Measurements from ENCODE around the gene MLPH.

The MLPH gene

DNA sequence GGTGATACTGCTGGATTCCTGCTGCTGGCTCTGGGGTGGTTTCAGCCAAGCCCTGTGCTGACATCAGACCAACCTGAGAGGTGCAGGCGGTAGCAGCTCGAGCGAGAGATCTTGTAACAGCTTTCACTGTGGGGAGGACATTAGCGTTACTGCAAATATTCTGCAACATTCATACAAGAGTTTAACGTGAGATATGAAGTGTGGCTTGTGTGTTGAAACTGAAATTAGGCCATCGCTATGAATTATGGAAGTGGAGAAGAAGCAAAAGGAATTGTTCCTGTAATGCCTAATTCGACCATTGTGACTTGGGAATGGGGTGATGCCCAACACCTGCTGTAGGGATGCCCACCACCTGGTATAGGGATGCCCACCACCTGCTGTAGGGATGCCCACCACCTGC is 6.5 kb upstream of the MLPH start:
- DNase-seq (ENCODE audit: low spot score), result no peak

DNA sequence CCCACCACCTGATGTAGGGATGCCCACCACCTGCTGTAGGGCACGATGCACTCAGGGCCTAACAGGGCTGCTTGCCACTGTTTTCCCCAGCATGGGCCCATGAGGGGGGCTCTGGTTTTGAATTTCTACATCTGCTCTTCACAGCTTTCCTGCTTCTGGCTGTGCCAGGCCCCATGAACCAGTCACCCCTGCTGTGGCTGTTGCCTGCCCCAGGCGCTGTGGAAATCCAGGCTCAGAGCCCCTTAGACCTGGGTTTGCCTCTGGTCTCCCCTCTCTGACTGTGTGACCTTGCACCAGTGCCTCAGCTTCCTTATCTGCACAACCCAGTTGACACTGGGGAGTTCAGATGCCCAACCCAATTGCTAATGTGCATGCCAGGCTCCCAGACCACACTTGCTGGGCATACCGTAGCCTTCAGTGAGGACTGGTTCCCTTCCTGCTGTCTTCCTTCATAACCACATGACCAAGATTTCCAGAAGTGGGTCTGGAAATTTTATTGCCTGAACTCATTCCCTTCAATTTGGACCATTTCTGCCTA is 6.0 kb upstream of the MLPH start:
- no peak for DNase-seq (ENCODE audit: low spot score)

DNA sequence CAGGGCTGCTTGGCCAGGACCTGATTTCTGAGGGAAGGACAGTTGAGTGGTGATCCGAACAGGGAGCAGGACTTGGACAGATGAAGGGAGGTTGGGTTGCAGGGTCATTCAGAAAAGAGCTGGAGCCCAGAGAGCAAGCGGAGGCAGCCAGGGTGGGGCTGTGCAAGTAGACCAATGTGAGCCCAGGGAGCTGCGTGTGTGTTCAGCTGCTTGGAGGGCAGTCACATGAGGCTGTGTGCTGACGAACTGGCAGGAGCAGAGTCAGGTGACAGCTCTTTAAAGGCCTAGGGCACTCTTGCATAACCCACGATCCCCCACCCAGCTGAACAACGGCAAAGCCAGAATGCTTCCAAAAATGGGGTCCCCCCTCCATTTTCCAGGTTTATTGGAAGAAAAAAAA is 4.6 kb upstream of the MLPH start:
- DNase-seq (ENCODE audit: low spot score), result no peak

DNA sequence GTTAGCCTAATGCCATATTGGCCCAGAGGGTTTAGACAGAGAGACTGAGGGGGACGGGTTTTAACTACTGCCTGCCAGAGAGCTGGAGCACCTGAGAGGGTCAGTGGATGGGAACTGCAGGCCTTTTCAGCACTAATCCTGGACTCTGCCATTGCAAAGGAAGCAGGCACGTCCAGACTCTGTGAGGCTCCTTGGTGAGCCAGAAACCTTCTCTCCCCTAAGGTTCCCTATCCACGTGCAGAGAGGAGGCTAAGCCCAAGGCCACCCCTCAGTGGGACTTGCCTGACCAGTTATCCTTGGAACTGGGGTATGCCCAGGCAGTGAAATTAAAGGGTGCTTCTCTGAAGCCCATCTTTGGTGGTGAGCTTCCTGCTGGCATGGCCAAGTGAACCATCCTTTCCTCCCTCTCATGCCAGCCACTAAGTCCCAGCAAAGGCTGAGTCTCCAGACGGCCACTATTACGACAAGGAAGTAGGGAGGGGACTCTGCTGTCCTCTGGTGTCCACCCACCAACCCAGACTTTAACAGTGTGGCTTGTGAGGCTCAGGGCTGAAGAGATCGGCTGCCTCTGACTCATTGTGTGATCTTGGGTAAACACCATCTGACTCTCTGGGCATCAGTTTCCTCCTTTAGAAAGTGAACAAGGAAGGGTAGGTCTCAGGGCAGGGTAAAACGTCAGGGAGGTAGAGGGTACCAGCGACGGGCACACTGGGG is 3.9 kb upstream of the MLPH start:
- no peak for DNase-seq (ENCODE audit: low spot score)

GRCh38 chr2:237485304-237485703 is 1.7 kb upstream of the MLPH start:
- DNase-seq (ENCODE audit: low spot score), result no peak

DNA sequence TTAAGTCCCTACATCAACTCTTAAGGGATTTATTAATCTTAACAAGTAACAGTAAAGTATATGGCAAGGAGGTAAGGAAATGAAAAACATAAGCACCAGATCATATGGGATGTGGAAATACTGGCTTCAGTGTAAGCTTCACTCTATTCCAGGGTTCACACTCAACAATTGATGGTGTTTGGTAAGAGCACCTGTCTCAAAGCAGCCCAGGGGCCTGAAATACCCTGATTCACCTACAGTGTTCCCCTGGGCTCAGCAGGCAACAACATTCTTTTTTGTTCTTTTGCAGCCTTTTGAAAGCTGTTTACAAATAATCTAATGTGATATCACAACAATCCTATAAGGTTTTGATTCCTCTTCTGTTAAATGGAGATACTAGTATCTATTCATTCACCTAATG is 1.2 kb upstream of the MLPH start:
- DNase-seq (ENCODE audit: low spot score), result no peak

DNA sequence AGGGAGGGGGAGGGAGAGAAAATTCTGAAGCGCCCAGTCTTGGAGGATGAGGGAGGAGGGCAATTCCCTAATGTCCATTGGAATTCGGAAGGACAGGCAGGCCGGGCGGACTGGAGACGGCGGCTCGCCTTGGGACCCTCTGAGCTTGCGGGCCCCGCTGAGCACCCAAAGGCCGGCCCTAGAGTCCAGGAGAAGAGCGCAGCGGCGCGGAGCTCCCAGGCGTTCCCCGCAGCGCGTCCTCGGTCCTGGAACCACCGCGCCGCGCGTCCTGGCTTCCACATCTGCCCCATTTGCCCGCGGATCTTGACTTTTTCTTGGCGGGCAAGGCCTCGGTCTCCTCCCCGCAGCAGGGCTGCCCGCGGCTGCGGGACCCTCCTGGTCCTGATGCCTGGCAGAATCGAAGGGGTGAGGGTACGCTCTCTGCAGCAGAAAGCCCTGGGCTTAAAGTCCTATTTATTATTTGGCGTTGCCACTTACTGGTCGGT is 675 bp upstream of the MLPH start:
- DNase-seq (ENCODE audit: low spot score), result no peak

DNA sequence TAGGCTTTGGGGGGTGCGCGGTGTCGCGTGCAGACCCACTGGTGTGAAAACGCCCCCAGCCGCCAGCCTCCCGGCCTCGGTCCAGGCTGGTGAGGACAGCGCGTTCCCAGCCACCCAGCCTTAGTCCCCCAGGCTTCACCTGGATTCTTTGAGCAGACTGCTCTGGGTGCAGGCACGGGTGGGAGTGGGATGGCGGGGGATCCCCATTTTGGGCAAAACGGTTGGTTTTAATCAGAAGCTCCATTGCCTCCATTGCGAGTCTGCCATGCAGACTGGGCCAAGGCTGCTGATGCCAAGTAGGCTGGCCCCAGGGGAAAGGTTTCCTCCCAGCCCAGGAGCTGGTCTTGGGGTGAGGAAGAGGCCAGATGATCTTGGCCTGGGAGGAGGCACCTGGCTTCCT is 445 bp downstream of the MLPH start:
- no peak for DNase-seq (ENCODE audit: low spot score)

- DNase-seq (ENCODE audit: low spot score), result no peak
Measured at GRCh38 chr2:237488295-237488694, 1.2 kb downstream of the MLPH start.

GRCh38 chr2:237488901-237489860 is 2.1 kb downstream of the MLPH start:
- no peak for DNase-seq (ENCODE audit: low spot score)

DNA sequence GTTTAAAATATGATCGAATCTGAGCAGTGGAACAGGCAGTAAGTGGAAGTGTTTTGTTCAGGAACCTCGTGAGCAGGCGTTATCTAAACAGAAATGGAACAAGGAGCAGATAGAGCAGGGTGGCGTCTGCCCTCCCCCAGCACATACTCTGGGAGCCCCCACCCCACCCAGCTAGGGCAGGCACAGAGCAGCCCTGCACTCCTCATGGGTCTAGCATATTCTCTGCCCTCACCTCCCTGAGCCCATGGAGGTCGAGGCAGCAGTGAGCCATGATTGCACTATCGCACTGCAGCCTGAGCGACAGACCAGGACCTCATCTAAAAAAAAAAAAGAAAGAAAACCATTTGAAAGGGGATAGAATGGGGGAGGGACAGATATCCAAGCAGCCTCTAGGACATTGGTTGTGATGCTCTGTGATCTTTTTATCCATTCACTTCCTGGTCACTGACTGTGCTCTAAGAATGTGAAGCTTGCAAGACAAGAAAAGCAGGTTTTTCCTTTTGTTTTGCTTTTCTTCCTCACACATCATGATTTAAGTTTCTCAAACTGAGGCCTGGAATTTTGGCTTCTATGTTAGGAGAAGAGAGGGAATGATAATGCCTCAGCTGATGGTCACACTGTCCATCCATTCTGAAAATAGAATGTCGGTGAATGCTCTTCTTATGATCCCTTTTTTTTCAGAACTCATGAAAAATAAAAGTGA is 3.1 kb downstream of the MLPH start:
- no peak for DNase-seq (ENCODE audit: low spot score)

DNA sequence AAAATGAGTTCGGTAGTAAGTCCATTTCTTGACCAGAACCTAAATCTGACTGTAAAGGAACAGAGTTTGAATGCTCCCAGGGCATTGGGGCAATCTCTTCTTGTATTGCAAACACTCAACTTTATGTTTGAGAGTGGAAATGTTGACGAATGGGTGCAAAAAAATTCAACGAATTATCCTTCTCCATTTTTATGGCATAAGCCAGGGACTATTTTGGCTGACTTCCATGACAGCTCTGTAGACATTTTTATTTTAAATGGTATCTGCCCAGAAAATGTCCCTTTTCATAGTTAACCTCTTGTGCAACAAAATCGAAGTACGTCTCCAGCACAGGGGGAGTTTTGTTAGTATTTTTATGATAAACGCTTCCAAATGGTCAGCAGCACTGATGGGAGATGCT is 3.7 kb downstream of the MLPH start:
- no peak for DNase-seq (ENCODE audit: low spot score)

DNA sequence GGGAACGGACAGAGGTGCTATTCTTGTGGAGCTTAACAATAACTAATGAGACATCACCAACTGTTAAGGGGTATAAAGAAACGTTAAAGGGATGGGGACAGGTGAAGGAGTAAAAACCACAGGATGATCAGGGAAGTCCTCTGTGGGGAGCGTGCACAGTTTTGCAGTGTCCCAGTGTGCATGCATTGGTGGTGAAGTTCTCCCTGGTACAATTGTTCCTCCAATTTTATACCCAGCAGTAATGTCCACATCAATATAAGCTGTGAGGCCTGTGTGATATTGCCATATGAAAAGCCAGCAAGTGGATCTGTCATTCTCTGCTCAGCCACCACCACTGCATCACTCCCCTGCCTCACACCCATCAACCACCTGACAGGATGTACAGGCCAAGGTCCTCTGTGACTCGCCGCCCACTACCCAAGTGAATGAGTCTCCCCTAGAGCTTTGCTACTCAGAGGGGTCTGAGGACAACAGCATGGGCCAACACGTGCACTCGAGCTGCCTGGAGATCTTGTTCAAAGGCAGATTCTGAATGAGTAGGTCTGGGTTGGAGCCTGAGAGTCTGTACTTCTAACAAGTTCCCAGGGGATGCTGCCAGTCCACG is 4.6 kb downstream of the MLPH start:
- no peak for DNase-seq (ENCODE audit: low spot score)

GRCh38 chr2:237492137-237492890 is 5.3 kb downstream of the MLPH start:
- DNase-seq (ENCODE audit: low spot score), result no peak

GRCh38 chr2:237494066-237494465 is 7.0 kb downstream of the MLPH start:
- DNase-seq (ENCODE audit: low spot score), result no peak

GRCh38 chr2:237495521-237496117 is 8.6 kb downstream of the MLPH start:
- DNase-seq (ENCODE audit: low spot score), result no peak

DNA sequence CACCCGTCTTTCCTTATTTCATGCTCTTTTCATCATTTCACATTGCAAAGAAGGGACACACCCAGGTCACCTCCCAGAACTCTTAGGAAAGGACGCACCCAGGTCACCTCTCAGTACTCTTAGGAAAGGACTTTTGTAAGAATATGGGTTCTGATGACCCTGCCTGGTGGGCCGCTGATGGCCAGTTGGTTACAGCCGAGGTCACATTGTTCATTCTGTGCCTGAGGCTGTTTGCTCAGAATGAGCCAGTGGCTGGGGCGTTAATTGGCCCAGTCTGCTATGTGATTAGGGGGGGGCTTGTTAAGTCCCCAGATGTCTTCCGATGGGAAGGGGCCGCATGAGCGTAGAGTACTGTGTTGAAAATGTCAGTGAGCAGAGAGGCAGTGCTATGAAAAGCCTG is 9.4 kb downstream of the MLPH start:
- DNase-seq (ENCODE audit: low spot score), result no peak

GRCh38 chr2:237497009-237497837 is 10.2 kb downstream of the MLPH start:
- no peak for DNase-seq (ENCODE audit: low spot score)

DNA sequence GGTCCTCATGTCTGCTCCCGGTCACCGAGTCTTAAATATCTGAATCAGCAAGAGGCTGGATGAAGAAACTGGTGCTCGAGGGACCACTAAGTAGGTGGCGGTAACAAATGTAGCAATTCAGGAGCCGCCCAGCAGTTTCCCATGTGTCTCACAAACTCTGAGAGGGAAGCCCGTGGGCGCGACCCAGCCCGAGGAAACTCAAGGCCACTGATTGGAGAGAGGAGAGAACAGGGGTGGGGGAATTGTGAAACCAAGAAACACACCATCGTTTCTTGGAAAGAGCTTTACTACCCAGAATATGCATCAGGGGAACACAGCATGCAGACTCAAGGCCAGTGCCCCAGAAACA is 10.8 kb downstream of the MLPH start:
- DNase-seq (ENCODE audit: low spot score), result no peak

- no peak for DNase-seq (ENCODE audit: low spot score)
Measured at GRCh38 chr2:237498341-237498740, 11.3 kb downstream of the MLPH start.
